GM04504 (cell line): ENCODE measurements around the gene MAPK8IP3.

Experiments used
- DNase-seq: peaks from one replicate; pipeline ENCODE4 v3.0.0-alpha.2; 2012; ENCODE audit warnings: low read depth

Gene MAPK8IP3

GRCh38 chr16:1775006-1775845 is 69.2 kb downstream of the MAPK8IP3 start:
- DNase-seq, result no peak

GRCh38 chr16:1775846-1776671 is 70.1 kb downstream of the MAPK8IP3 start:
- no peak for DNase-seq

- no peak for DNase-seq
These were observed 70.6 kb downstream of the MAPK8IP3 start for GRCh38 chr16:1776672-1776955.

GRCh38 chr16:1776991-1777374 is 71.0 kb downstream of the MAPK8IP3 start:
- DNase-seq, result no peak

- no peak for DNase-seq
These were observed 71.6 kb downstream of the MAPK8IP3 start for GRCh38 chr16:1777375-1778199.

GRCh38 chr16:1778200-1779179 is 72.5 kb downstream of the MAPK8IP3 start:
- no peak for DNase-seq

GRCh38 chr16:1779234-1779701 is 73.3 kb downstream of the MAPK8IP3 start:
- DNase-seq, result no peak

GRCh38 chr16:1779741-1780676 is 74.0 kb downstream of the MAPK8IP3 start:
- DNase-seq, result no peak

GRCh38 chr16:1780677-1781072 is 74.7 kb downstream of the MAPK8IP3 start:
- DNase-seq, result no peak

- DNase-seq, result no peak
These were observed 75.3 kb downstream of the MAPK8IP3 start for GRCh38 chr16:1781254-1781653.

GRCh38 chr16:1781758-1782407 is 75.9 kb downstream of the MAPK8IP3 start:
- DNase-seq, result no peak

GRCh38 chr16:1782408-1783264 is 76.6 kb downstream of the MAPK8IP3 start, which contains the start of the genes NUBP2 and SPSB3:
Gene NUBP2 (plus strand): TSS chr16:1782960. CDS start chr16:1783021, 61 bp downstream.
Gene SPSB3 (minus strand): TSS chr16:1782571. CDS start chr16:1781483, 1,088 bp downstream.
- peak; percentile 100 for DNase-seq

GRCh38 chr16:1784977-1785845 is 79.2 kb downstream of the MAPK8IP3 start:
- DNase-seq, result no peak

GRCh38 chr16:1785846-1786170 is 79.8 kb downstream of the MAPK8IP3 start:
- DNase-seq, result no peak

GRCh38 chr16:1786242-1787055 is 80.5 kb downstream of the MAPK8IP3 start:
- no peak for DNase-seq

GRCh38 chr16:1787056-1787321 is 81.0 kb downstream of the MAPK8IP3 start:
- DNase-seq, result no peak
